SJCRH30 (cell line): ENCODE measurements around the gene AKAP11. TPM values are rescaled to one million over a fixed set of nuclear protein-coding genes. Genes with fewer than 3 reads are reported as not detected.

Source experiments
- DNase-seq, 2 experiments: peaks; one replicate each; pipeline ENCODE4 v3.0.0-alpha.2; 2015 to 2020
- H3K27ac ChIP-seq: fragments of 250-450 bp; sonication (Bioruptor Pico); 2 replicates; pipeline ENCODE4 v1.5.1; 2020; ENCODE audit warnings: mild to moderate bottlenecking, moderate library complexity
- H3K27me3 ChIP-seq: fragments of 250-450 bp; sonication (Bioruptor Pico); 2 replicates; pipeline ENCODE4 v1.5.1; 2020; ENCODE audit warnings: mild to moderate bottlenecking, moderate library complexity
- H3K36me3 ChIP-seq: fragments of 250-450 bp; sonication (Bioruptor Pico); 2 replicates; pipeline ENCODE4 v1.5.1; 2020; ENCODE audit warnings: mild to moderate bottlenecking, moderate library complexity
- H3K4me1 ChIP-seq: fragments of 250-450 bp; sonication (Bioruptor Pico); 2 replicates; pipeline ENCODE4 v1.5.1; 2020; ENCODE audit warnings: mild to moderate bottlenecking, moderate library complexity
- H3K4me3 ChIP-seq: fragments of 250-450 bp; sonication (Bioruptor Pico); 2 replicates; pipeline ENCODE4 v1.5.1; 2020; ENCODE audit warnings: mild to moderate bottlenecking, moderate library complexity
- H3K9me3 ChIP-seq: fragments of 250-450 bp; sonication (Bioruptor Pico); replicated peaks from 2 replicates; pipeline ENCODE4 v1.5.1; 2020; ENCODE audit warnings: mild to moderate bottlenecking, moderate library complexity
- total RNA-seq: library from RNA; depleted of rRNA; stranded (reverse); fragments of >200 nt; shearing (Covaris generic); gene quantifications from 2 replicates; pipeline ENCODE4 v1.2.3, GENCODE V29; 2014

AKAP11 gene
- total RNA-seq, 1 experiment from 2014 or later, result 28.3 TPM

DNA sequence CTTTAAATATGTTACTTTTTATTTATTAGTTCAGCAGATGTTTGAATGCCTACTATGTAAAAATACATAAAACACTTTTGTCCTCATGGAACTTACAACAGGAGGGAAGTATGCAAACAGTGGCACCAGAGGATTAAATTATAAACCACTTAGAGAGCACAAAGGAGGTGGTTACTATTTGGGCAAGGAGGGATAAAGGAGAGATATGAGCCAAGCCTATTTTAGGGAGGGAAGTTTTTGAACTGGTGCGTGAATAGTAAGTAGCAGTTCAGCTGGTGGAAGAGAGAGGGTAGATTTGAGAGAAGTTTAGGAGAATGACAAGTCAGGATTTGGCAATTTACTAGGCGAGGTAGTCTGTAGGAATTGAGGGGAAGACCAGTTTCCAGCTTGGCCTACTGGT, 8.6 kb downstream of the AKAP11 start:
- no peaks in the 10 kb centered on the region for H3K27me3 ChIP-seq
- no peaks in the 10 kb centered on the region for H3K36me3 ChIP-seq
- no peak overlapping the region for H3K27ac ChIP-seq
- no peaks in the 10 kb centered on the region for H3K4me1 ChIP-seq
- DNase-seq, result no peak
- no peak overlapping the region for H3K4me3 ChIP-seq
- H3K9me3 ChIP-seq, result no peaks in the 10 kb centered on the region

DNA sequence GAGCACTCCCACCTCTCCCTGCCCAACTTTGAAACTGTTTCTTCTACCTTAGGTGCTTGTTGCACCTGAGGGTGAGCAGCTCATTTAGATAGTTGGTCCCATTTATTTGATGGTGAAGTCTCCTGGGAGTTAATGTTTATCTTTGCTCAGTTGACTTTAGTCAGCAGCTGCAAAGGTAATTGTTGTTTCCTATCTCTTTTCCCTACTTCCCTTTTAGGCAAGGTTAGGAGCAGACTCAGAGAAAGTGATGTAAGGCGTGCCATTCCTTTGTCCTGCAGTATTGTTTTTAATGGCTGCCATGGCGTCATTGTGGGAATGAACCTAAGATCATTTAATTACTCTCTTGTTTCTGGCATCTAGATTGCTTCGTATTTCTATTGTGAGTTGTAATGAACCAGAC, 11.6 kb downstream of the AKAP11 start:
- Histone ChIP-seq H3K27ac (no peak overlapping the region), H3K36me3 (peaks cover 12% of the 10 kb centered on the region), H3K4me1 (no peaks in the 10 kb centered on the region), H3K4me3 (no peak overlapping the region), H3K9me3 (no peaks in the 10 kb centered on the region), H3K27me3 (no peaks in the 10 kb centered on the region)
- DNase-seq, result no peak

DNA sequence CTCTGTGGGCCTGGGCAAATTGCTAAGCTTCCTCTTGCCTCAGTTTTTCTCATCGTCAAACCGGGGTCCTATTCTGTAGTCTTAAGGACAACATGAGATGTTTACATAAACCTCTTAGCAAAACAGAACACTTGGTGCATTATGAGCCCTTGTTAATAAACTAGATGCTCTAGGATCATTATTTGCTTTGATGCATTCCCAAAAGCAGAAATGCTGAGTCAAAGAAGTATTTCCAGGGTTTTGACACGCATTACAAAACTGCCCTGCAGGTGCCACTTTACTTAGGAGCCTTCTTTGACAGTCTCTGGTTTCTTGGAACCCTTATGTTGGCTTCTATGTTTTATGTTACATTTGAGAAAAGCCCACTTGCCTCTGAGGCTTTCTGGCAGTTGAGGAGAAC, 12.1 kb downstream of the AKAP11 start:
- Histone ChIP-seq H3K4me1 (no peaks in the 10 kb centered on the region), H3K27me3 (no peaks in the 10 kb centered on the region), H3K4me3 (no peak overlapping the region), H3K27ac (no peak overlapping the region), H3K9me3 (no peaks in the 10 kb centered on the region), H3K36me3 (peaks cover 15% of the 10 kb centered on the region)
- DNase-seq, result no peak

DNA sequence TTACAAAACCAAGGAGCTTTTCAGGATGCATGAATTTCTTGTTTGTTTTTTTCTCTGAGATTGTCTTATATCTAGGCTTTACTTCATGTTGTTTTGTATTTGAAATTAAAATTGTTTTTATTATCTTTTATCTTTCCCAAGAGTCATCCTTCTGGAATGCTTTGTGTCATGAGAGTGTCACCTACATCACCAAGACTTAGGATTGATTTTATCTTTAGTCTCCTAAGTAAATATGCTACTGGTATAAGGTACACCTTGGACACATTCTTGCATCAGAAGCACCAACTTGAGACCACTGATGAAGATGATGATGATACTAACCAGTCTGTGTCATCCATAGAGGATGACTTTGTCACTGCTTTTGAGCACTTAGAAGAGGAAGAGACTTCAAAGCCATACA, 26.4 kb downstream of the AKAP11 start:
- Histone ChIP-seq H3K4me3 (no peak overlapping the region), H3K27ac (no peak overlapping the region), H3K9me3 (0 out of 2 replicates have a peak, but pooled peaks cover 2% of the 10 kb centered on the region), H3K4me1 (no peaks in the 10 kb centered on the region), H3K27me3 (no peaks in the 10 kb centered on the region), H3K36me3 (peaks cover 59% of the 10 kb centered on the region)
- no peak for DNase-seq

DNA sequence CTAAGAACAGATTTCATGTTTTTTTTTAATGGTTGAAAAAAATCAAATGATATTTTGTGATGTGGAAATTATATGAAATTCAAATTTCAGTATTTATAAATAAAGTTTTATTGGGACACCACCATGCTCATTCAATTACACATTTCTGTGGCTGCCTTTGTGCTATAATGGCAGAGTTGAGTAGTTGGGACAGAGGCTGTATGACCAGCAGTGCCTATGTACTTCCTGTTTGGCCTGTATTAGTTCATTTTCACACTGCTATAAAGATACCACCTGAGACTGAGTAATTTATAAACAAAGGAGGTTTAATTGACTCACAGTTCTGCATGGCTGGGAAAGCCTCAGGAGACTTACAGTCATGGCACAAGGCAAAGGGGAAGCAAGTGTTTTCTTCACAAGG, 33.6 kb downstream of the AKAP11 start:
- H3K36me3 ChIP-seq, result peaks cover 63% of the 10 kb centered on the region
- no peak overlapping the region for H3K4me3 ChIP-seq
- H3K4me1 ChIP-seq, result no peaks in the 10 kb centered on the region
- no peak overlapping the region for H3K27ac ChIP-seq
- H3K9me3 ChIP-seq, result no peaks in the 10 kb centered on the region
- DNase-seq, result no peak
- H3K27me3 ChIP-seq, result no peaks in the 10 kb centered on the region

DNA sequence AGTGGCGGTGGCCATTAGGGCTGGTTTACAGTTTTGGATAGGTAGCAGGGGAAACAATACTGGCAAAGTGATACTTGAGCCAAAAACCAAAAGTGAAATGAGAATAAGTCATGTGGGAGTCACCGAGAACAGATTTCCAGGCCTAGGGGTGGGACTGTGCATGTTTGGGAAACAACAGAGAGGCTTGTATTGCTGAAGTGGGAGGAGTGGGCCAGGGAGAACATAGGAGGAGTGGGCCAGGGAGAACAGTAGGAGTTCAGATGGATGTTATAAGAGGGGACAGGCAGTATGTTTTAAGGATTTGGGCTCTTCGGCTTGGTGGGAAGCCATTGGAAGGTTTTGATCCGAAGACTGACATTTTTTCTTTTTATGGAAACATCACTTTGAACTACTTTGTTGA, 35.5 kb downstream of the AKAP11 start:
- no peaks in the 10 kb centered on the region for H3K27me3 ChIP-seq
- no peak for DNase-seq
- peaks cover 51% of the 10 kb centered on the region for H3K36me3 ChIP-seq
- H3K27ac ChIP-seq, result no peak overlapping the region
- H3K4me3 ChIP-seq, result no peak overlapping the region
- no peaks in the 10 kb centered on the region for H3K4me1 ChIP-seq
- no peaks in the 10 kb centered on the region for H3K9me3 ChIP-seq

DNA sequence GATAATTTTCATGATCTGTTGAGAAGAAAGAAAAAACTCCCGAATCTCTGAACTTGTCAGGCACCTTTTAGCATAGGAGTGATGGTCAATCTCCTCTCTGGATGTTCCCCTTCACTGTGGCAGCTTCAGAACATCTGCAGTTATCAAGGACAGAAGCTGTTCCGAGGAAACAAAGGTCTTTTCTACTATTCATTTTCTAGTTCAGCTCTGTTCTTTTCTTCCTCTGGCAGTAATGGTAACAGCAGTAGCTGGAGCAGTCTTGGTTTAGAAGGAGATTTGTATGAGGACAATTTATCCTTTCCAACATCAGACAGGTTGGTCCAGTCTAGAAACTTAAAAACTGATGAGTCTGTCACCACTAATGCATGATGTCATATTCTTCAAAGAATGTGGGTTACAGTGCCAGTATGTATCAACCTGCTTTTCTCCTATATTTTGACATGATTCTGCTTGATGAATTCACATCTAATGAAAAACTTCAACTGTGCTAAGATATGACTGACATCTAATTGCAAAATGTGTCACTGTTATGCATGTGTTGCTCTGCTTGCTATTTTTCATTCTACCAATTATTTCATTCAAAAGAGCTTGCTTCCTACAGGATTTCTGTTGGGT, 41.0 kb downstream of the AKAP11 start:
- Histone ChIP-seq H3K9me3 (no peaks in the 10 kb centered on the region), H3K27ac (no peak overlapping the region), H3K4me3 (no peak overlapping the region), H3K36me3 (peaks cover 33% of the 10 kb centered on the region), H3K27me3 (no peaks in the 10 kb centered on the region), H3K4me1 (no peaks in the 10 kb centered on the region)
- no peak for DNase-seq

DNA sequence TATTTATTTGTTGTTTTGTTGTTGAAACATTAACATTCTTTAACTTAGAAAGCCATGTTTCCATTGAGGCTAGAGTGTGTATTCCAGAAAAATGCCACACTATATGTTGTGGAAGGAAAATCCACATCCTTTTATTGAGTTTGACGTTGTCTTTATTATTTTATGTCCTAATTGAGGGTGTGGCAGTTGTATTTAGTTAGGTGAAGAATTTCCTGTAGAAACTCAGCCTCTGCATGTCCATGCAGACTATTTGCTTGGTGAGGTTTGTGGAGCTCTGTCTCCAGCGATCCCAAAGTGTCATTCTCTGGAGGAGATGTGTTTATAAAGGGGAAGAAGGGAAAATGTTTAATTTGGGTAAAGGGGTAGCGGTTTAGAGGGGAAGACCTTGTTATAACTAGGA, 46.6 kb downstream of the AKAP11 start:
- no peak overlapping the region for H3K27ac ChIP-seq
- no peaks in the 10 kb centered on the region for H3K9me3 ChIP-seq
- no peaks in the 10 kb centered on the region for H3K4me1 ChIP-seq
- H3K4me3 ChIP-seq, result no peak overlapping the region
- no peak for DNase-seq
- peaks cover 25% of the 10 kb centered on the region for H3K36me3 ChIP-seq
- no peaks in the 10 kb centered on the region for H3K27me3 ChIP-seq

DNA sequence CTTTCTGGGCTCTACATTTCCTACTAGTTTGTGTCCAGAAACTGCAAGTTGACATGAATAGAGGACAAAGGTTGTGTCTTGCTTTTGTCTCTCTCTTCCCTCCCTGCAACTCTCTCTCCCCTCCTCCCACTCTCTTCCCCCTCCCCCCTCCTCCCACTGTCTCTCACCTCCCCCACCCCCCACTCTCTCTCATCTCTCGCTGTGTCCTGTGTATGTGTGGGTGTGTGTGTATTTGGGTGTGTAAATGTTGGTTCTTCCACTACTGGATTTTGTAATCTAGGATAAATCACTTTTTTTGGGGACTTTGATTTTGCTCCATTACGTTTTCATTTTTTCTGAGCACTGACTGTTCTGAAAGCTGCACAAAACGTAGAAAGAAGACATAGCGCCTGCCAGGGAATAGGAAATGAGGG, 48.4 kb downstream of the AKAP11 start:
- Histone ChIP-seq H3K4me1 (no peaks in the 10 kb centered on the region), H3K36me3 (peaks cover 19% of the 10 kb centered on the region; the same call in 1 of the 2 replicates), H3K4me3 (no peak overlapping the region), H3K27ac (no peak overlapping the region), H3K27me3 (no peaks in the 10 kb centered on the region), H3K9me3 (no peaks in the 10 kb centered on the region)
- no peak for DNase-seq

DNA sequence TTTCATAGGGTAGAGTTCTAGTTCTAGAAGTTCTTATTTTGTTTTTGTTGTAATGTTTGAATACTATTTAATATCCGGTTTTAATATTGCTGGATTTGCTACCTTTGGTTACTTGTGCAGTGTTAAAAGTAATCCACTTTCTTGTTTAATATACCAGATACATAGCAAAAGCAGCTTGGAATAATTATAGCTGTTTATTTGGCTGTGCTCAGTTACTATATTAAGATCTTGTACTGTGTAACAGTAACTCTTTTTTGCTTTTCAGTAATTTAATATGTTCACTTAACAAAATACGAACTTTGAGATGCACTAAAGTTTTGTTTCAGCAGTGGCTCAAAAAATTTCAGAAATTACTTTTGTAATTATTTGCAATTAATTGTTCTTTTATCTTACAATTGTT, 50.9 kb downstream of the AKAP11 start:
- Histone ChIP-seq H3K4me1 (no peaks in the 10 kb centered on the region), H3K27ac (no peak overlapping the region), H3K27me3 (no peaks in the 10 kb centered on the region), H3K36me3 (peaks cover 18% of the 10 kb centered on the region; the same call in 1 of the 2 replicates), H3K4me3 (no peak overlapping the region), H3K9me3 (no peaks in the 10 kb centered on the region)
- DNase-seq, result no peak

DNA sequence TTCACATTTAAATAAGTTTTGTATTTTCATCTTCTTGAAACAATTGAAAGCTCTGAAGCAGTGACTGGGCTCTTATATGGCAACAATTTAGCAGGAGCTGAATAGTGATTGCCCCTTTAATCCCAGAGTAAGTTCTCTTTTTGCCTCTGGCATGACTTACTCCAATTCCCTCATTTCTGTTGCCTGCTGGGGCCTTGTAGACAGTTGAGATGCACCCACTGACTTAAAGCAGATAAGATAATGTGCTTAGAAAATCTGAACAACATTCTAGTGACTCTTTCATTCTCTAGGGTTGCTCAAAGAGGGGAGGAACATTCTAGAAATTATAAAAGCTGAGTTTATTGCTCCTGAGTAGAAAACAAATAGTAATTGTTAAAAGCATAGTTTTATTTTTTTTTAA, 52.8 kb downstream of the AKAP11 start:
- no peaks in the 10 kb centered on the region for H3K4me1 ChIP-seq

DNA sequence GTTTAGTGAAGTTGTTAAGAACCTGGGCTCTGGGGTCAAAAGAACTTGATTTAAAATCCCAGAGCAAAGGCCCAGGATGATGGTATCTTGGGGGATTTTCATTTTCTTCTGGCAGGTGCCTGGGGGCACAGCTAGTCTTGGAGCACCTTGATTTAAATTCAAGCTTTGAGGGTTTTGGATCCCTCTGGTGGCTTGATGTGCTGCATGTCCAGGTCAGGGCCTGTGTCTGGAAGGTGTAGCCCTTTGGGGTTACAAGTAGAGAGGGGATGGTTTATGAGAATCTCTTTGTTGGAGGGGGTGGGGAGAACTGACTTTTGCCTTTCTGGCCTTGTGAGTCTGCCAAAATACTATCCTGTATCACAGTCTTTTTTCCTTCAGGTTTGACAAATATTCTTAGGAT, 55.8 kb downstream of the AKAP11 start:
- no peak overlapping the region for H3K4me3 ChIP-seq
- H3K4me1 ChIP-seq, result no peaks in the 10 kb centered on the region
- H3K27me3 ChIP-seq, result no peaks in the 10 kb centered on the region
- no peak overlapping the region for H3K27ac ChIP-seq
- DNase-seq, result no peak
- H3K9me3 ChIP-seq, result no peaks in the 10 kb centered on the region
- H3K36me3 ChIP-seq, result 0 out of 2 replicates have a peak, but pooled peaks cover 4% of the 10 kb centered on the region

More for the DNA sequence above, 52.8 kb downstream of the AKAP11 start:
- no peak overlapping the region for H3K4me3 ChIP-seq
- H3K27me3 ChIP-seq, result no peaks in the 10 kb centered on the region
- H3K36me3 ChIP-seq, result 0 out of 2 replicates have a peak, but pooled peaks cover 8% of the 10 kb centered on the region
- no peak overlapping the region for H3K27ac ChIP-seq
- no peak for DNase-seq
- no peaks in the 10 kb centered on the region for H3K9me3 ChIP-seq

DNA sequence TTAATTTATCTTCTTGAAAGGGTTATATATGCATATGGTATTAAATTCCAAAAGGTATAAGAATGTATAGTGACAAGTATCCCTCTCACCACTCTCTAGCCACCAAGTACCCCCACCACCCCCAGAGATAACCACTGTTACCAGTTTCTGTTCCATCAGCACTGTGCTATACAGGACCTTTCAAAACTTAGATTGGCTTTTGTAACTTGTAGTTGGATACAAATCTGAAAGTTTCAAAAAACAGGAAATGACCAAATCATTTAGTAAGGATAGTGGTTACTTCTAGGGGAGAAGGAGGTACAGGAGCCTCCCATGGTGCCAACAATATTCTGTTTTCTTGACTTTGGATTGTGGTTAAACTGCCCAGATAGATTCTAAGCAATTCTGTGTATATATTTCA, 56.7 kb downstream of the AKAP11 start:
- no peak overlapping the region for H3K4me3 ChIP-seq
- no peak overlapping the region for H3K27ac ChIP-seq
- DNase-seq, result no peak
- H3K9me3 ChIP-seq, result no peaks in the 10 kb centered on the region
- no peaks in the 10 kb centered on the region for H3K27me3 ChIP-seq
- H3K4me1 ChIP-seq, result no peaks in the 10 kb centered on the region
- no peaks in the 10 kb centered on the region for H3K36me3 ChIP-seq

DNA sequence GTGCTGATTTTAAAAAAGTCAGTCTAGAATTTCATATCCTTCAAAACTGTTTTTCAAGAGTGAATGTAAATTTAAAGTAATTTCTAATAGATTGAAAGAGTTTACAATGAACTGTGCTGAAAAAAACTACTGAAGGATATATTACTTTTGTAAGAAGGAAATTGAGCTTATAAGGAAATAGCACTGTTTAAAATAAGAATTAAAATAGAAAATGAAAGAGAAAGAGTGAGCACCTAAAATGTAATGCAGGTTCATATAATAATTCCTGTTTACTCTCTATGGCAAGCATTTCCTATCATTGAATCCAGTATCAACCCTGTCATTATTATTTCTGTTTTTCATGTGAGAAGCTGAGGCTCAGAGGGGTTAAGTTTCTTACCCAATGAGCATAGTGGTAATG, 57.3 kb downstream of the AKAP11 start:
- Histone ChIP-seq H3K27ac (no peak overlapping the region), H3K27me3 (no peaks in the 10 kb centered on the region), H3K36me3 (no peaks in the 10 kb centered on the region), H3K9me3 (no peaks in the 10 kb centered on the region), H3K4me1 (no peaks in the 10 kb centered on the region), H3K4me3 (no peak overlapping the region)
- DNase-seq, result no peak

DNA sequence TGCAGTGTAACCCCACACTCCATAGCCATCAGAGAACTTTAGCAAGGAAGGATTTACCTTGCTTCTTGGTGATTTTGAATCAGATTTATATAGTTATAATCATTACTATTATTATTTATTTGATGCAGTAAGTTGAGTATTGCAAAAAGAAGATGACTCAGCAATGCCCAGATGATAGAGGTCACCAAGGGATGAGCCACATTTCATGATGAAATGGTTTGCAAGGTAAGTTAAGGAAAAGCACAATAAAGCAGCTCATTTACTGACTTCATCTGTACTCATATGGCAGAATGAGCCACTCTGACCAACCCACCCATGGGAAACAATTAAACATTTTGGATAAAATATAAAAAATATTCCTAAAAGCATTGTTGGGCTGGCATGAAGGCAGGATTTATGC, 59.1 kb downstream of the AKAP11 start:
- no peak overlapping the region for H3K4me3 ChIP-seq
- H3K36me3 ChIP-seq, result no peaks in the 10 kb centered on the region
- no peaks in the 10 kb centered on the region for H3K4me1 ChIP-seq
- no peak for DNase-seq
- no peak overlapping the region for H3K27ac ChIP-seq
- H3K9me3 ChIP-seq, result no peaks in the 10 kb centered on the region
- H3K27me3 ChIP-seq, result no peaks in the 10 kb centered on the region

DNA sequence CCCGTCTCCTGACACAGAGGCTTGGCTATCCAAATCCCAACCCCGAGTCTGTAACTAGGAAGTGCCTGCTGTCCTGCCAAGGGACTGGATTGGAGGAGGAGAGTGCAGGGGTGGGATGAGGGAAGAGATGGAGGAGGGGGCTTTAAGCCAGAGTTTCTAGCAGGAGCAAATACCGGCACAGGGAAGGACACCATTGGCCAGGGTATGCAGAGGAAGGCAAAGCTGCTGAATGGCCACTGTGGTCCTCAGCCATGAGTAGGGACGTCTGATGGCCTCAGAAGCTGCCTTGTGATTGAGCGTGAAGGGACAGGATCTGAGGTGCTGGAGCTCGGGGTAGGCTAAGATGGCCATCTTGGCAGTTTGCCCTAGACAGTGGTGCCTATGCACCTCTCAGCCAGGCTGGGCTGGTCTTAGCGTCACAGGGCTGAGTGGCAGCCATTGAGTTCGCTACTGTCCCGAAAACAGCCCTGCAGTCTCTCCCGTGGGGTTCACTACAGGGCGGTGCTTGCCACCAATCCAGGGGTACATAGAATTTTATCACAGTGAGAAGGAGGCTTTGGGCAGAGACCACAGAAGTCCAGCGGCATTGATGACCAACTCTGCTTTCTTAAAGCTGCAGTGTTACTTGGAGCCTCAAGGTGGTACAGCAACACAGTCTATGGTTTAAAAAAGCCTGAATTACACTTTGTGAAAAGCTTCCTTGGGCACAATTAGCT, 61.8 kb downstream of the AKAP11 start:
- Histone ChIP-seq H3K4me3 (no peak overlapping the region), H3K27me3 (no peaks in the 10 kb centered on the region), H3K27ac (no peak overlapping the region), H3K9me3 (no peaks in the 10 kb centered on the region), H3K36me3 (no peaks in the 10 kb centered on the region), H3K4me1 (no peaks in the 10 kb centered on the region)
- DNase-seq, result peak in 1 of 2 experiments; percentile 24
